ENCODE data around the gene OTULINL. TPM values are rescaled to one million over a fixed set of nuclear protein-coding genes. Genes with fewer than 3 reads are reported as not detected.

The OTULINL gene
- total and polyA plus RNA-seq, 4 donors, result 19.9 to 35.0 (median 25.5) TPM

- DNase-seq (ENCODE audit: low read depth in 4 of 6, low spot score in 6 of 6), result peak in 2 of 6 donors; percentile 63 to 80
- Histone ChIP-seq H3K4me1 (ENCODE audit: control insufficient read depth, insufficient read depth, low read length) (peaks cover 14% of the 10 kb centered on the region), H3K9me3 (ENCODE audit: control insufficient read depth, insufficient read depth, low read length) (peaks cover 2% of the 10 kb centered on the region), H3K4me3 (ENCODE audit: low read depth, low read length) (peak overlapping the region; percentile 61), H3K36me3 (ENCODE audit: control insufficient read depth, insufficient read depth, low read length) (no peaks in the 10 kb centered on the region), H3K27me3 (ENCODE audit: control insufficient read depth, insufficient read depth, low read length) (peaks cover 3% of the 10 kb centered on the region), H3K27ac (ENCODE audit: low read depth, low read length) (peak overlapping the region; percentile 6)
- WGBS (ENCODE audit: insufficient coverage), result 2% methylated on average over 84 of the region's 86 CpGs
Measured at GRCh38 chr5:14581891-14582796, 552 bp downstream of the OTULINL start.

- peak in 2 of 6 donors; percentile 67 to 81 for DNase-seq (ENCODE audit: low read depth in 4 of 6, low spot score in 6 of 6)
- Histone ChIP-seq H3K4me3 (ENCODE audit: low read depth, low read length) (peak overlapping the region; percentile 50), H3K4me1 (ENCODE audit: control insufficient read depth, insufficient read depth, low read length) (peaks cover 14% of the 10 kb centered on the region), H3K27me3 (ENCODE audit: control insufficient read depth, insufficient read depth, low read length) (peaks cover 3% of the 10 kb centered on the region), H3K9me3 (ENCODE audit: control insufficient read depth, insufficient read depth, low read length) (peaks cover 2% of the 10 kb centered on the region), H3K27ac (ENCODE audit: low read depth, low read length) (peak overlapping the region; percentile 6), H3K36me3 (ENCODE audit: control insufficient read depth, insufficient read depth, low read length) (no peaks in the 10 kb centered on the region)
- 12% methylated on average over 9 of the region's 9 CpGs for WGBS (ENCODE audit: insufficient coverage)
Measured at GRCh38 chr5:14582797-14583137, 1.2 kb downstream of the OTULINL start.

GRCh38 chr5:14584848-14585247, 3.3 kb downstream of the OTULINL start:
- Histone ChIP-seq H3K27me3 (ENCODE audit: control insufficient read depth, insufficient read depth, low read length) (peaks cover 3% of the 10 kb centered on the region), H3K36me3 (ENCODE audit: control insufficient read depth, insufficient read depth, low read length) (no peaks in the 10 kb centered on the region), H3K4me3 (ENCODE audit: low read depth, low read length) (no peak overlapping the region), H3K27ac (ENCODE audit: low read depth, low read length) (no peak overlapping the region), H3K9me3 (ENCODE audit: control insufficient read depth, insufficient read depth, low read length) (no peaks in the 10 kb centered on the region), H3K4me1 (ENCODE audit: control insufficient read depth, insufficient read depth, low read length) (peaks cover 14% of the 10 kb centered on the region)
- no peak for DNase-seq (ENCODE audit: low read depth in 4 of 6, low spot score in 6 of 6)
- WGBS (ENCODE audit: insufficient coverage), result 94% methylated on average over 5 of the region's 7 CpGs

- 94% methylated on average over 6 of the region's 6 CpGs for WGBS (ENCODE audit: insufficient coverage)
- peak in 1 of 6 donors; percentile 7 for DNase-seq (ENCODE audit: low read depth in 4 of 6, low spot score in 6 of 6)
- H3K27me3 ChIP-seq (ENCODE audit: control insufficient read depth, insufficient read depth, low read length), result peaks cover under 1% of the 10 kb centered on the region
- no peak overlapping the region for H3K27ac ChIP-seq (ENCODE audit: low read depth, low read length)
- no peak overlapping the region for H3K4me3 ChIP-seq (ENCODE audit: low read depth, low read length)
- H3K4me1 ChIP-seq (ENCODE audit: control insufficient read depth, insufficient read depth, low read length), result peaks cover 7% of the 10 kb centered on the region
- H3K36me3 ChIP-seq (ENCODE audit: control insufficient read depth, insufficient read depth, low read length), result no peaks in the 10 kb centered on the region
- H3K9me3 ChIP-seq (ENCODE audit: control insufficient read depth, insufficient read depth, low read length), result no peaks in the 10 kb centered on the region
Measured at GRCh38 chr5:14587150-14587549, 5.6 kb downstream of the OTULINL start.

- WGBS (ENCODE audit: insufficient coverage), result no CpG with 5 or more reads among the region's 2 CpGs
- no peaks in the 10 kb centered on the region for H3K27me3 ChIP-seq (ENCODE audit: control insufficient read depth, insufficient read depth, low read length)
- no peak for DNase-seq (ENCODE audit: low read depth in 4 of 6, low spot score in 6 of 6)
- no peaks in the 10 kb centered on the region for H3K36me3 ChIP-seq (ENCODE audit: control insufficient read depth, insufficient read depth, low read length)
- no peaks in the 10 kb centered on the region for H3K9me3 ChIP-seq (ENCODE audit: control insufficient read depth, insufficient read depth, low read length)
- H3K4me3 ChIP-seq (ENCODE audit: low read depth, low read length), result no peak overlapping the region
- H3K4me1 ChIP-seq (ENCODE audit: control insufficient read depth, insufficient read depth, low read length), result no peaks in the 10 kb centered on the region
- H3K27ac ChIP-seq (ENCODE audit: low read depth, low read length), result no peak overlapping the region
Measured at GRCh38 chr5:14588145-14588544, 6.6 kb downstream of the OTULINL start.

- no peaks in the 10 kb centered on the region for H3K27me3 ChIP-seq (ENCODE audit: control insufficient read depth, insufficient read depth, low read length)
- H3K36me3 ChIP-seq (ENCODE audit: control insufficient read depth, insufficient read depth, low read length), result no peaks in the 10 kb centered on the region
- no peak overlapping the region for H3K4me3 ChIP-seq (ENCODE audit: low read depth, low read length)
- DNase-seq (ENCODE audit: low read depth in 4 of 6, low spot score in 6 of 6), result peak in 1 of 6 donors; percentile 14
- WGBS (ENCODE audit: insufficient coverage), result 60% methylated on average over 5 of the region's 10 CpGs
- no peak overlapping the region for H3K27ac ChIP-seq (ENCODE audit: low read depth, low read length)
- no peaks in the 10 kb centered on the region for H3K9me3 ChIP-seq (ENCODE audit: control insufficient read depth, insufficient read depth, low read length)
- no peaks in the 10 kb centered on the region for H3K4me1 ChIP-seq (ENCODE audit: control insufficient read depth, insufficient read depth, low read length)
Measured at GRCh38 chr5:14588758-14589543, 7.4 kb downstream of the OTULINL start.

- H3K27ac ChIP-seq (ENCODE audit: low read depth, low read length), result no peak overlapping the region
- no peak for DNase-seq (ENCODE audit: low read depth in 4 of 6, low spot score in 6 of 6)
- WGBS (ENCODE audit: insufficient coverage), result 70% methylated on average over 1 of the region's 2 CpGs
- H3K4me3 ChIP-seq (ENCODE audit: low read depth, low read length), result no peak overlapping the region
- no peaks in the 10 kb centered on the region for H3K27me3 ChIP-seq (ENCODE audit: control insufficient read depth, insufficient read depth, low read length)
- H3K4me1 ChIP-seq (ENCODE audit: control insufficient read depth, insufficient read depth, low read length), result no peaks in the 10 kb centered on the region
- H3K36me3 ChIP-seq (ENCODE audit: control insufficient read depth, insufficient read depth, low read length), result no peaks in the 10 kb centered on the region
- no peaks in the 10 kb centered on the region for H3K9me3 ChIP-seq (ENCODE audit: control insufficient read depth, insufficient read depth, low read length)
Measured at GRCh38 chr5:14590949-14591348, 9.4 kb downstream of the OTULINL start.

GRCh38 chr5:14591548-14591947, 10.0 kb downstream of the OTULINL start:
- Histone ChIP-seq H3K9me3 (ENCODE audit: control insufficient read depth, insufficient read depth, low read length) (no peaks in the 10 kb centered on the region), H3K27me3 (ENCODE audit: control insufficient read depth, insufficient read depth, low read length) (no peaks in the 10 kb centered on the region), H3K4me3 (ENCODE audit: low read depth, low read length) (no peak overlapping the region), H3K27ac (ENCODE audit: low read depth, low read length) (no peak overlapping the region), H3K36me3 (ENCODE audit: control insufficient read depth, insufficient read depth, low read length) (no peaks in the 10 kb centered on the region), H3K4me1 (ENCODE audit: control insufficient read depth, insufficient read depth, low read length) (no peaks in the 10 kb centered on the region)
- no peak for DNase-seq (ENCODE audit: low read depth in 4 of 6, low spot score in 6 of 6)
- no CpG with 5 or more reads among the region's 2 CpGs for WGBS (ENCODE audit: insufficient coverage)

GRCh38 chr5:14593326-14594021, 11.9 kb downstream of the OTULINL start:
- H3K4me1 ChIP-seq (ENCODE audit: control insufficient read depth, insufficient read depth, low read length), result peaks cover 7% of the 10 kb centered on the region
- no peak overlapping the region for H3K27ac ChIP-seq (ENCODE audit: low read depth, low read length)
- no peaks in the 10 kb centered on the region for H3K9me3 ChIP-seq (ENCODE audit: control insufficient read depth, insufficient read depth, low read length)
- H3K27me3 ChIP-seq (ENCODE audit: control insufficient read depth, insufficient read depth, low read length), result no peaks in the 10 kb centered on the region
- DNase-seq (ENCODE audit: low read depth in 4 of 6, low spot score in 6 of 6), result no peak
- H3K4me3 ChIP-seq (ENCODE audit: low read depth, low read length), result no peak overlapping the region
- H3K36me3 ChIP-seq (ENCODE audit: control insufficient read depth, insufficient read depth, low read length), result no peaks in the 10 kb centered on the region
- no CpG with 5 or more reads among the region's 4 CpGs for WGBS (ENCODE audit: insufficient coverage)
